ENCODE measurements around the gene THG1L.
"Not testable (repeated sequence)": the region's sequence is repeated elsewhere in the genome, so short reads cannot be mapped to it uniquely, and the experiment has no call there.

DNA sequence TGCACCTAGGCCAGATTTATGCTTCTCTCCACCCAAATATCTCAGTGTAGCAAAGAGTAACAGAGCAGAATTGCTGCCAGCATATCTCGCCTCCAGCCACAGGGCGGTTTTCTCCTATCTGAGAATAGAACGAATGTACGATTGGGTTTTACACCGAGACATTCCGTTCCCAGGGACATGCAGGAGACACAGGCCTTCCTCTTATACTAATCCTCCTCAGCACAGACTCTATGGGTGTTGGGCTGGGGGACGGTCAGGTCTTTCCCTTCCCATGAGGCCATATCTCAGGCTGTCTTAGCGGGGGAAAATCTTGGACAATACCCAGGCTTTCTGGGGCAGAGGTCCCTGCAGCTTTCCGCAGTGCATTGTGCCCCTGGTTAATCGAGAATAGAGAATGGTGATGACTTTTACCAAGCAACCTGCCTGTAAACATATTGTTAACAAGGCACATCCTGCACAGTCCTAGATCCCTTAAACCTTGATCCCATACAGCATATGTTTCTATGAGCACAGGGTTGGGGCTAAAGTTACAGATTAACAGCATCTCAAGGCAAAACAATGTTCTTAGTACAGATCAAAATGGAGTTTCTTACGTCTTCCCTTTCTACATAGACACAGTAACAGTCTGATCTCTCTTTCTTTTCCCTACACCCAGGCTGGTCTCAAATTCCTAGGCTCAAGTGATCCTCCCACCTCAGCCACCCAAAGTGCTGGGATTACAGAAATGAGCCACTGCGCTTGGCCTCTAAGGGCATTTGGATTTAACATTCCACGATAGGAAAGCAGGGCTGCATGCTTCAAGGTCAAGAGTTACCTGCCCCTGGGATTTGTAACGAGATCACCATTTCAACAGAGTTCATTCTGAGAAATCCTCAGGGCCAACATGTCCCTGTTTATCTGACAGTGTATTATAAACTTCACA, 44.7 kb upstream of the THG1L start:
- TF ChIP-seq, protein P1, sequence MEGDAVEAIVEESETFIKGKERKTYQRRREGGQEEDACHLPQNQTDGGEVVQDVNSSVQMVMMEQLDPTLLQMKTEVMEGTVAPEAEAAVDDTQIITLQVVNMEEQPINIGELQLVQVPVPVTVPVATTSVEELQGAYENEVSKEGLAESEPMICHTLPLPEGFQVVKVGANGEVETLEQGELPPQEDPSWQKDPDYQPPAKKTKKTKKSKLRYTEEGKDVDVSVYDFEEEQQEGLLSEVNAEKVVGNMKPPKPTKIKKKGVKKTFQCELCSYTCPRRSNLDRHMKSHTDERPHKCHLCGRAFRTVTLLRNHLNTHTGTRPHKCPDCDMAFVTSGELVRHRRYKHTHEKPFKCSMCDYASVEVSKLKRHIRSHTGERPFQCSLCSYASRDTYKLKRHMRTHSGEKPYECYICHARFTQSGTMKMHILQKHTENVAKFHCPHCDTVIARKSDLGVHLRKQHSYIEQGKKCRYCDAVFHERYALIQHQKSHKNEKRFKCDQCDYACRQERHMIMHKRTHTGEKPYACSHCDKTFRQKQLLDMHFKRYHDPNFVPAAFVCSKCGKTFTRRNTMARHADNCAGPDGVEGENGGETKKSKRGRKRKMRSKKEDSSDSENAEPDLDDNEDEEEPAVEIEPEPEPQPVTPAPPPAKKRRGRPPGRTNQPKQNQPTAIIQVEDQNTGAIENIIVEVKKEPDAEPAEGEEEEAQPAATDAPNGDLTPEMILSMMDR (conservative IDR thresholded peaks at IDR 0.05 in 1 of 2, IDR thresholded peaks at IDR 0.05 in 1 of 2; ENCODE audit: low read depth in 1 of 2, low read length in 2 of 2), result not testable (repeated sequence)
- not testable (repeated sequence) for TF ChIP-seq EZH2 (IDR thresholded peaks at IDR 0.05; ENCODE audit: low read length, missing control alignments)

All from fibroblast of lung (primary cell).